Esophagus mucosa (tissue), 1 donor: ENCODE measurements around the gene OR10A6. TPM values are rescaled to one million over a fixed set of nuclear protein-coding genes. Genes with fewer than 3 reads are reported as not detected.

Experiments
- ATAC-seq: fragments of 200-7000 bp; cut with Tn5 transposase; one replicate; pipeline ENCODE4 v1.9.1; 2020
- total RNA-seq: library from RNA; stranded (reverse); gene quantifications from one replicate; pipeline ENCODE4 v1.2.4, GENCODE V29; 2023
- donor health status: DM: yes; HTN: yes; CAD: no.

Gene OR10A6
- total RNA-seq, 1 donor from 2014 or later, result not detected

- no peak for ATAC-seq
Measured at GRCh38 chr11:7909585-7910285, 21.3 kb downstream of the OR10A6 start.

GRCh38 chr11:7907121-7907520 lies 23.9 kb downstream of the OR10A6 start:
- no peak for ATAC-seq

GRCh38 chr11:7906481-7906880 lies 24.6 kb downstream of the OR10A6 start:
- ATAC-seq, result no peak

GRCh38 chr11:7905961-7906429 lies 25.1 kb downstream of the OR10A6 start:
- ATAC-seq, result no peak

GRCh38 chr11:7905549-7905948 lies 25.5 kb downstream of the OR10A6 start:
- ATAC-seq, result no peak

- ATAC-seq, result no peak
Measured at GRCh38 chr11:7904917-7905316, 26.2 kb downstream of the OR10A6 start.

GRCh38 chr11:7903940-7904339 lies 27.1 kb downstream of the OR10A6 start:
- no peak for ATAC-seq

GRCh38 chr11:7901319-7901854 lies 29.7 kb downstream of the OR10A6 start:
- no peak for ATAC-seq

GRCh38 chr11:7900686-7901085 lies 30.4 kb downstream of the OR10A6 start:
- peak; percentile 87 for ATAC-seq

GRCh38 chr11:7899418-7899817 lies 31.6 kb downstream of the OR10A6 start:
- no peak for ATAC-seq

GRCh38 chr11:7898666-7899283 lies 32.3 kb downstream of the OR10A6 start:
- no peak for ATAC-seq

- no peak for ATAC-seq
Measured at GRCh38 chr11:7896009-7896785, 34.9 kb downstream of the OR10A6 start.

GRCh38 chr11:7894251-7894650 lies 36.8 kb downstream of the OR10A6 start:
- no peak for ATAC-seq

- ATAC-seq, result no peak
Measured at GRCh38 chr11:7893796-7894195, 37.3 kb downstream of the OR10A6 start.

- peak; percentile 76 for ATAC-seq
Measured at GRCh38 chr11:7892840-7893254, 38.2 kb downstream of the OR10A6 start.

GRCh38 chr11:7892059-7892699 lies 38.9 kb downstream of the OR10A6 start:
- ATAC-seq, result no peak

GRCh38 chr11:7890417-7891172 lies 40.5 kb downstream of the OR10A6 start:
- ATAC-seq, result no peak

- no peak for ATAC-seq
Measured at GRCh38 chr11:7889985-7890384, 41.1 kb downstream of the OR10A6 start.

GRCh38 chr11:7882860-7883259 lies 48.2 kb downstream of the OR10A6 start:
- no peak for ATAC-seq
